CD4-positive, alpha-beta T cell treated with Interleukin-17A for 1 hour (primary cell): ENCODE results near the gene MYO16.
A peak's percentile ranks its signal among the peaks of the same experiment; 100 is the strongest.

Experiments used
- DNase-seq: peaks from one replicate; pipeline ENCODE4 v3.0.0-alpha.2; 2020

The MYO16 gene

GRCh38 chr13:109160357-109160756, 530.9 kb downstream of the MYO16 start:
- DNase-seq = no peak

DNA sequence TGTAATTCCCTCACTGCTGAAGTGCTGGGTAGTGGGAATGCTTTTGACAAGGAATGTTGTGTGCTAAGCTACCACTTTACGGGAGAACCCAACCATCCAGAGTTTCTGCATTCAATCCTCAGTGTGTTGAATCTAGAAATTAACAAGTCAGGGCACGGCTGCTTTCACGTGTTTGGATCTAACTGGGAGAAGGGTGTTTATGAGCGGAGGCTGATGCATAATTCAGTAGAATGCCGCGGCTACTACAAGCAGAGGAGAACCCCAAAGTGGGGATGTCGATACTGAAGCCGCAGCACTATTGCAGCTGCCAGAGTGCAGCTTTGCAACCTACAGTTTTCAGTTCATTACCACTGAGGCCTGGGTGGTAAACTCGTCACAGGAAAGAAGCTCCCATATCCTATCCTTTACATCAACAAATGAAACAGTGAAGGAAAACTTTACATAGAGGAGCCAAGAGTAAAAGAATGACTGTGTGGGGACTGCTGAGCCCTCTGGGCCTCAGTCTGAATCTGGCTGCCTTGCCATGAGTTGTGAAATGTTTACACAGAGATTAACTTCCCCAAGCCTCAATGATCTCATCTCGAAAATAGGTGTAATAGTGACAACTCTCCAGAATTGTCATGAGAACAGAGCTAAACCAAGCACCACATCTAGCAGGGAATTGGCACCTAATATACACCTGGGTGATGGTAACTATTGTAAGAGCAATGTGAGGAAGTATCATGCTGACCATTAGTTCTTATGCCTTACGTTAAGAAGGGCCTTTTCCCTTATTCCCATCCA, 531.7 kb downstream of the MYO16 start:
- DNase-seq = no peak

DNA sequence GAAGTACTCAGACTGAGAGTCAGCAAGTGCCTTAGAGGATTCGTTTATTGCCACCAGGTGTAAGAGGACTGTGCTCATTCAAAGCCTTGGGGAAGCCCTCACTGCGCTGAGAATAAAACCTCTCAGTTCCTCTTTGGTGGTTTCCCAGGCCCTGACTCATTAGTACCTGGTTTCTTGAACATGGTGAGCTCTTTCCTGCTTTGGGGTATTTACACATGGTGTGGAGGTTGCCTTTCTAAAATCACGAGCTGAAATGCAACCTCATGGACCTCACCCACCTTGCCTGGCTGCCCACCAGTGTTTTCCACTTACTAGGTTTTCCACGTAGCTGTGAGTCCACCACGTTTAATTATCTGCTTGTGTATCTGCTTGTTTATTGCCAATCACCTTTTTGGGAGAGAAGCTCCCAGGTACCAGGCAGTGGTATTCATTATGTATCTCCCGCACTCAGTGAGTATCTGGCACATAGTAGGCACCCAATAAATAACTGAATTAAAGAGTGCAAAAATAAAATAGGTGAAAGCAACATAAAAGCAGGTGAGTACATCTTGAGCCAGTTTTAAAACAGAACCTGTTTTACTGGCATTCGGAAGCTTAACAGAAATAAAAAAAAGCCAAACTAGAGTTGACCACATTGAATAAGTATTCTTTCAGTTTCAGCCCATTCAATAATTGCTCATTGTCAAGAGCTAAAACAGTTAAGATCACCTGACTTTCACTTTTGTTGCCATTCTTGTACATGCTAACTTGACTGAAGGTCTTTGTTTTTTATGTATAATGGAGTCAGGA, 533.0 kb downstream of the MYO16 start:
- peak; percentile 9 for DNase-seq

DNA sequence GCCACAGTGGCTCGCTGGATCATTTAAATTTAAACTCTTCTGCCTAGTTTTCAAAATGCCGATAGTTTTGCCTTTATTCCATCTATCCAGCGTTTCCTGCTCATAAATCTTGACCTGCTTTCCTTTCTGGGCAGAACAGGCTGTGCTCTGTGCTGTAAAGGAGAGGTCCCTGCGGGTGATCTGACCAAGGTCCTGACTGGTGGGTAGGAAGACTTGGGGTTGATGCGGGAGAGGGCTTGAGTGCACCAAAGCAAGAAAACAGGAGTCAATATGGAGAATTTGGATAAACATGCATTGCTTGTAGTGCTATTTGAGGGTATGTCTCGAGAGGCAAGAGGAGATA, 533.6 kb downstream of the MYO16 start:
- DNase-seq = no peak

GRCh38 chr13:109165417-109165904, 536.0 kb downstream of the MYO16 start:
- DNase-seq = no peak

DNA sequence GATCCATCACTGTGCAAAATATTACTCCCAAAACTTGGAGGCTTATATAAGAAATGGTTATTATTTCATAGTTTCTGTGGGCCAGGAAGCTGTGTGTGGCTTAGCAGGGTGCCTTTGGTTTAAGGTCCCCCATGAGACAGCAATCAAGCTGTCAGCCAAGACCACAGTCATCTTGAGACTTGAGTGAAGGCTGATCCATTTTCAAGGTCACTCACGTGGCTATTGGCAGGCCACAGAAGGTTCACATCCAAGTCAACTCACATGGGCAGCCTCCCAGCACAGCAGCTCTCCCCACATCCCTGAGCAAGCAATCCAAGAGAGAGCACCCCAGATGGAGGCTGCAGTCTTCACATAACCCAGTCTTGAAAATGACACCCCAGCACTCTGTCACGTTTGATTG, 537.4 kb downstream of the MYO16 start:
- no peak for DNase-seq

- no peak for DNase-seq
Observed at GRCh38 chr13:109172136-109172535, 542.7 kb downstream of the MYO16 start.

- DNase-seq = no peak
Observed at GRCh38 chr13:109175666-109176065, 546.3 kb downstream of the MYO16 start.

GRCh38 chr13:109180905-109181425, 551.6 kb downstream of the MYO16 start:
- no peak for DNase-seq

DNA sequence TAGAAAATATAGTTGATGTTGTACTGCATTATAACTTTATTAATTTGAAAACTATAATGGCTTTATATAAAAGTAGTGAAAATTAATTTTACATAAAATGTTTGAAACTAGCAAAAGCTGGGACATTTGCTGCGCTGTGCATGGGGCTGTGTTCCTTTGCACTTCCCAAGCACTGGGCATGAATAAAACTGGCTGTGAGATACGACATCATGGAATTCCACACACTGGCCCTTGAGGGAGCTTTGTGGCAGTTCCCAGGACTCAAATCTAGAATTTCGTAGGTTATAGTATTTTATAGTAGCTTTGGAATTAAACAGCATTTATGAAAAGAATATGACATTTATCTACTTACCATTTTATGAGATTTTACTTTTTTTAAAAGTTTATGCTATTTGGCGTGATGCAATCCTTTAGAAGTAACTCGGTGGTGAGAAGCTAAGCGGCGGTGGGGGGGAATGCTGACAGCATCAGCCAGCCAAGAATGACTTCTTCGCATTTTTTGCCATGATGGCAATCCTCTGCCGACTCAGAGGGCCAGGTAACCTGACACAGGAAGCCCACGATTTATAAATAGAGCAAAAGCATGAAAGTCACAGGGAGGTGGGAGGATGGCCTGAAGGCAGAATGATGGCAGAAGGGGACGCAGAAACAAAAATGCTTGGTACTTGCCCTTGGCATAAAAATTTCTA, 553.5 kb downstream of the MYO16 start:
- no peak for DNase-seq

DNA sequence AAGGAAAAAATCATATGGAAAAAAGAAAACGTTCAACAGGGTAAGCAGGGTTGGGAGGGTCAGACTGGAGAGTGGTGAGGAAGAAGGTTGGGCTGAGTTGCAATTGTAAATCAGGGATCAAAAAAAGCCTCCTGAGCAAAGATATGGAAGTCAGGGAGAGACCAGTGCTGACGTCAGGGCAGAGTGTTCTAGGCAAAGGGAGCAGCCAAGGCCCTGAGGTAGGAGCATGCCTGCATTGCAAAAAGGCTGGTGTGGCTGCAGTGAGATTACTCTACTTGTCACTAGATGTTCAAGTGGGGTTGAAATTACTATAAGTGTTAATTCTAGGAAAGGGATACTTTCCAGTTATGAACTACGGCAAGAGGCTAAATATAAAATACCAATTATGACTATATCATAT, 562.0 kb downstream of the MYO16 start:
- DNase-seq = no peak

DNA sequence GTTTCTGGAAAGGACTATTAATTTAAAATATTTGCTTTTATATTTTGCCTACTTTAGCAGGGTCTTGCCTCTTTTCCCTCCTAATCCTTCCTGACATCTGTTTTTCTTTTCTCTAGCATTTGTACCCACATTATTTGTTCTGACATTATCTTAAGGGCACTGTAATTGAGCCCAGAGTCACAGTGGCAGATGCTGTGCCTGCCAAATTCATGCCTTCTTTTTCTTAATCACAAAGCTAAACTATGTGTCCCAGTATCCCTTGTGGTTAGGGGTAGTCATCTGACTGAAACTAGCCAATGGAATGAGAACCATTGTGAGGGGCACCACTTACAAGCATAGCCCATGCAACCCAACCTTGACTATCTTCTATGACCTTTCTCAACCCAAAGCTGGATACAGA, 562.9 kb downstream of the MYO16 start:
- DNase-seq = no peak

GRCh38 chr13:109196948-109197347, 567.5 kb downstream of the MYO16 start:
- DNase-seq = no peak

GRCh38 chr13:109198585-109198984, 569.2 kb downstream of the MYO16 start:
- DNase-seq = no peak

- DNase-seq = no peak
Observed at GRCh38 chr13:109199280-109199679, 569.9 kb downstream of the MYO16 start.

DNA sequence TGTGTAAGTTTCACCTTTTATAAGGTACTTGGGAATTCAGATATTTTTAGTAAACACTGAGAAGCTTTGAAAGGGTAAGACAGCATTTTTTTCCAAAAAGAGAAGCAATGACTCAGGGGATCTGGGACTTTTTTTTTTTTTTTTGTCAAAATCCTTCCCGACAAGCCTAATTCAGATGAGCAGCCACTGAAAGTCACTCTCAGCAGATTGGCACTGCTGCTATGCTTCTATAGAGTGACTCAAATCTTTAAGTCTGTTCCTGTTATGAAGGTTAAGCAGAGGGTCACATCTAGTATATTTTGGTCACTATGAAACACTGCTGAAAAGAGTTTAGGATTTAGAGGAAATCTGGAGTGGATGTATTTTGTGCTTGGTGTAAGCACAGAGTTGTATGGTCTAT, 571.1 kb downstream of the MYO16 start:
- no peak for DNase-seq

GRCh38 chr13:109203587-109203986, 574.2 kb downstream of the MYO16 start:
- DNase-seq = no peak

GRCh38 chr13:109204252-109204651, 574.8 kb downstream of the MYO16 start:
- no peak for DNase-seq

- no peak for DNase-seq
Observed at GRCh38 chr13:109204657-109205056, 575.2 kb downstream of the MYO16 start.

DNA sequence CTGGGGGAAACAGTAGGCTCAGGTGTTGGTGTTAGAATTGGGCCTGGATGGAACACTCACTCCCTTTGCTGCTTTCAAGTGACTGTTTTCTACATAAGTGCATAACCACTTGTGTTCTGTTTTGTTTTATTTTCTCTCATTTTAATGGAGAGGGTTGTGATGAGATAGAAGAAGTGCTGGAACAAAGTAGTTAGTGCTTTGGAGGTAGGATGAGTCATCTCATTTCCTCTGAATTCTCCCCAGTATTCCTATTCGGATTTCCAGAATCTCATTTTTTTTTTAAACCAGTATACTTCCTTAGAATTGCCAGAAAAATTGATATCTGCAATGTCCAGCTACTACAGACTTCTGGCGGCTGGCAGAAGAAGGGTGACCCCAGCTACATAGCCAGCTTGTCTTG, 575.9 kb downstream of the MYO16 start:
- DNase-seq = no peak

- no peak for DNase-seq
Observed at GRCh38 chr13:109206616-109207015, 577.2 kb downstream of the MYO16 start.

DNA sequence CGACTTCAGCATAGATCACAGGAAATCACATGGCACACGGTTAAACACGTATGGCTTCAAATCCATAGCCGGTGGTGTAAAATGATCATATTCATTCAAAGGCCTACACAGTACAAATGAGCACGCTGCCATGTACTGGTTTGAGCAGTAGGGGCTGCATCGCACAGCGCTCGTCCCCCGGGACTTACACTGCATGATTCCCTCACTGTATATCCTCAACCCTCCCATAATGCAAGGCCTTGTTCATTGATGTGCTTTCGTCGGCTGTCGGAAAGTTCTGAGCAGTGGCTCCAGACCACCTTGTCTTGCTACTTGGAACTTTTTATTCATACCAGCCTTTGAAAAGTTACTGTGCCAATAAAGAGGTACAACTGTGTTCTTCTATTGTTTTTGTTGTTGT, 578.2 kb downstream of the MYO16 start:
- DNase-seq = no peak

DNA sequence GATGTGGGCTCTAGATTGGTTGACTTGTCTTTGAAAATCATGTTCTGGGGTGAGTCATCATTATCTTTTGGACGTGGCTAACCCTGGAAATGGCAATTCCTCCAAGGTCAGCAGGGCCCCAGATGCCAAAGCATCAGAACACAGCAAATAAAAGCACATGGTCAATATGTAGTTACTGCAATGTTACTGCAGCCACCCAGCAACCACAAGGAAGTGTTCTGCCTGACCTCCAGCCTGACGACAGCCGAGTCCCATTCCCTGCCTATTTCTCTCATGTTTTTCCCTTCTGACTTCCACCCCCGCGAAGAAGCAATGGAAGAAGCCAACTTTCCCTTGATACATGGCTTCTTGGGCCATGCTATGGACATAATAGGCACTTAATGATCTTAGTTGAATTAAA, 579.1 kb downstream of the MYO16 start:
- DNase-seq = no peak

GRCh38 chr13:109209526-109209925, 580.1 kb downstream of the MYO16 start:
- DNase-seq = no peak
